Aorta (tissue), 5 donors: ENCODE data around the gene COMTD1. TPM values are rescaled to one million over a fixed set of nuclear protein-coding genes. Genes with fewer than 3 reads are reported as not detected.
"Not testable (repeated sequence)": the region's sequence is repeated elsewhere in the genome, so short reads cannot be mapped to it uniquely, and the experiment has no call there.

Source experiments
- ATAC-seq: fragments of 200-7000 bp; cut with Tn5 transposase; one replicate; pipeline ENCODE4 v1.9.1; 2022; ENCODE audit warnings: moderate library complexity; ENCODE audit not compliant: low FRiP score
- DNase-seq, 2 donors: peaks; one replicate each; pipeline ENCODE4 v3.0.0-alpha.2; 2020
- H3K27ac ChIP-seq, 2 donors: one replicate each; pipeline ENCODE4 v1.5.1; 2013; ENCODE audit warnings: low read length in 2 of 2, mild to moderate bottlenecking in 2 of 2, moderate library complexity in 2 of 2, control low read depth in 1 of 2, inconsistent platforms in 1 of 2, low read depth in 1 of 2
- H3K27me3 ChIP-seq, 2 donors: one replicate each; pipeline ENCODE4 v1.6.1; 2013; ENCODE audit warnings: control low read depth in 1 of 2, low read length in 1 of 2, mild to moderate bottlenecking in 1 of 2, moderate library complexity in 1 of 2; ENCODE audit not compliant: insufficient read depth in 2 of 2, control insufficient read depth in 1 of 2
- H3K36me3 ChIP-seq, 2 donors: one replicate each; pipeline ENCODE4 v1.6.1; 2013; ENCODE audit warnings: control low read depth in 1 of 2, low read length in 1 of 2, mild to moderate bottlenecking in 1 of 2; ENCODE audit not compliant: insufficient read depth in 2 of 2, control insufficient read depth in 1 of 2
- H3K4me1 ChIP-seq, 2 donors: one replicate each; pipeline ENCODE4 v1.6.1; 2013; ENCODE audit warnings: low read length in 2 of 2, control low read depth in 1 of 2, mild to moderate bottlenecking in 1 of 2, moderate library complexity in 1 of 2; ENCODE audit not compliant: insufficient read depth in 2 of 2, control insufficient read depth in 1 of 2
- H3K4me3 ChIP-seq, 2 donors: one replicate each; pipeline ENCODE4 v1.5.1; 2013; ENCODE audit warnings: low read length in 2 of 2, control low read depth in 1 of 2, mild to moderate bottlenecking in 1 of 2
- H3K9me3 ChIP-seq: one replicate; pipeline ENCODE4 v1.6.1; 2013; ENCODE audit warnings: mild to moderate bottlenecking, low read length; ENCODE audit not compliant: control insufficient read depth
- WGBS, 2 donors: extraction: QIAGEN DNeasy Blood & Tissue Kit; methylation state at CpG; one replicate each; pipeline ENCODE4 v1.1.7; 2013; 5-methylcytosine and 5-hydroxymethylcytosine counted together
- intact Hi-C, 2 donors: fragments of 100-400 bp; cut with DNase I; formaldehyde crosslinking; loops; one replicate each; pipeline versions ENCODE4 v1.14.2 to v1.15.0; 2022
- polyA plus RNA-seq, 2 donors: library from polyadenylated mRNA; stranded (reverse); fragments of 200-250 nt; gene quantifications; one replicate each; pipeline ENCODE4 v1.2.3, GENCODE V29; 2013
- total RNA-seq, 2 donors: library from RNA; stranded (reverse); fragmentation: NEBNext Ultra II Directional; extraction: Animal tissue kit (Norgen Biotek cat#: 25700); gene quantifications; one replicate each; pipeline ENCODE4 v1.2.1, GENCODE V29; 2021
- donor health status: healthy with polysubstance abuse.
- donor health status: Bipolar disorder and iron deficiency.
- donor health status: DM: no; HTN: no; CAD: no.
- donor health status: DM: no; HTN: no; CAD: no.
- donor health status: DM: yes; HTN: yes; CAD: no.

The COMTD1 gene
- total and polyA plus RNA-seq, 4 donors, result 12.9 to 60.8 (median 22.7) TPM

DNA sequence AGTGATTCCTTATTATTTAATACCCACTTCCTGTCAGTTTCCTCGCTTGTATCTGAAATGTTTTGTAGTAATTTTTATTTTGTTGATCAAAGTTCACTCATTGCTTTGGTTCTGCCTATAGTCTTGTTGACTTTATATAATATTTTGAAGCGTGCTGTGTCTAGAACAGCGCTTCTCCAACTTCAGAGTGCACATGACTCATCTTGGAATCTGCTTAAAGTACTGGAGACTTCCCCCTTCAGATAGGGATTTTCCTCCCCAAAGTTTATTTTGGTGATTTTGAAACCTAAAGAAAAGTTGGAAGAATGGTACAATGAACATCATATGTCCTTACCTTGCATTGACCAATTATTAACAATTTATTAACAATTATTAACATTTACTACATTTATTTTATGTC lies 5.8 kb downstream of the COMTD1 start:
- H3K27ac ChIP-seq, result no peak overlapping the region
- WGBS, 2 donors, result 73 to 75% methylated on average over 3 of the region's 3 CpGs
- H3K27me3 ChIP-seq, result no peaks in the 10 kb centered on the region
- peaks cover 0 to 11% of the 10 kb centered on the region in 2 donors for H3K4me1 ChIP-seq
- no peaks in the 10 kb centered on the region for H3K36me3 ChIP-seq
- intact Hi-C loops, result loop anchor here (2.0 to 5.0 kb wide), 3 partner anchors 43 to 118 kb away; partner anchors contain the start of gene SAMD8 (in 1 of the 2)
- ATAC-seq, result no peak
- H3K4me3 ChIP-seq, result no peak overlapping the region
- H3K9me3 ChIP-seq, result no peaks in the 10 kb centered on the region
- no peak for DNase-seq

DNA sequence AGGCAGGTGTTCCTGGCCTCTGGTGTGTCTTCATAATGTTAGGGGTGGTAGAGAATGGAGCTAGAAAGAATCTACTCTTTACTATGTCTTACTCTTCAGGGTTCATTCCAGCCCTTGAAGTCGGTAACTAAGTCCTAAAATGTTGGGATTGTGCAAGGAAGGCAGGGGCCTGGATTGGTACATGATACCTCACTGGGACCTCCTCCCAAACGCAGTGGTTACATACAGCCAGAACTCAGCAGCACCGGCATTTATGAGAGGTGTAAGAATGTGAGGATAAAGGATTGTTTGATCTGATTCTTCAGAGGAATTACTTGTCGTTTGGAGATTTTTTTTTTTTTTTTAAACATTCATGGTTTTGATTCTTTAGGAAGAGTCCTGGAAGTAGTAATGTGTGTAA lies 6.9 kb downstream of the COMTD1 start:
- no peaks in the 10 kb centered on the region for H3K9me3 ChIP-seq
- H3K4me1 ChIP-seq, result peaks cover 0 to 11% of the 10 kb centered on the region in 2 donors
- no peaks in the 10 kb centered on the region for H3K36me3 ChIP-seq
- 38 to 50% methylated on average over 4 of the region's 4 CpGs for WGBS, 2 donors
- no peak for ATAC-seq
- intact Hi-C loops, result no loop called here
- H3K27me3 ChIP-seq, result no peaks in the 10 kb centered on the region
- peak overlapping the region in 1 of 2 donors; percentile 3 for H3K27ac ChIP-seq
- no peak for DNase-seq
- H3K4me3 ChIP-seq, result no peak overlapping the region

- Histone ChIP-seq H3K36me3 (no peaks in the 10 kb centered on the region), H3K27me3 (no peaks in the 10 kb centered on the region), H3K9me3 (no peaks in the 10 kb centered on the region), H3K27ac (peak overlapping the region in 1 of 2 donors; percentile 12), H3K4me3 (no peak overlapping the region), H3K4me1 (peaks cover 0 to 11% of the 10 kb centered on the region in 2 donors)
- 86 to 88% methylated on average over 3 of the region's 3 CpGs for WGBS, 2 donors
- no peak for ATAC-seq
- intact Hi-C loops, result no loop called here
- DNase-seq, result no peak
Observed at GRCh38 chr10:75228278-75228677, 7.5 kb downstream of the COMTD1 start.

- no peaks in the 10 kb centered on the region for H3K9me3 ChIP-seq
- H3K27ac ChIP-seq, result peak overlapping the region; percentile 55 to 84
- H3K27me3 ChIP-seq, result no peaks in the 10 kb centered on the region
- H3K4me1 ChIP-seq, result peaks cover 0 to 11% of the 10 kb centered on the region in 2 donors
- ATAC-seq (no peak), DNase-seq (no peak)
- intact Hi-C loops, result no loop called here
- H3K36me3 ChIP-seq, result peaks cover 0 to 3% of the 10 kb centered on the region in 2 donors
- WGBS, 2 donors, result 59 to 62% methylated on average over 5 of the region's 5 CpGs
- no peak overlapping the region for H3K4me3 ChIP-seq
Observed at GRCh38 chr10:75226656-75227055, 9.1 kb downstream of the COMTD1 start.

- DNase-seq, result no peak
- intact Hi-C loops, result no loop called here
- 2 to 8% methylated on average over 2 of the region's 2 CpGs for WGBS, 2 donors
- H3K4me1 ChIP-seq, result peaks cover 0 to 11% of the 10 kb centered on the region in 2 donors
- ATAC-seq, result no peak
- peaks cover 0 to 3% of the 10 kb centered on the region in 2 donors for H3K36me3 ChIP-seq
- H3K27ac ChIP-seq, result peak overlapping the region; percentile 64 to 91
- H3K27me3 ChIP-seq, result no peaks in the 10 kb centered on the region
- H3K4me3 ChIP-seq, result no peak overlapping the region
- no peaks in the 10 kb centered on the region for H3K9me3 ChIP-seq
Observed at GRCh38 chr10:75226095-75226494, 9.7 kb downstream of the COMTD1 start.

GRCh38 chr10:75223507-75223906 lies 12.2 kb downstream of the COMTD1 start:
- WGBS, 2 donors, result 50 to 62% methylated on average over 2 of the region's 2 CpGs
- peak overlapping the region in 1 of 2 donors; percentile 84 for H3K27ac ChIP-seq
- no peaks in the 10 kb centered on the region for H3K27me3 ChIP-seq
- intact Hi-C loops, result no loop called here
- no peak for DNase-seq
- no peak overlapping the region for H3K4me3 ChIP-seq
- H3K4me1 ChIP-seq, result peaks cover 0 to 11% of the 10 kb centered on the region in 2 donors
- no peak for ATAC-seq
- H3K9me3 ChIP-seq, result no peaks in the 10 kb centered on the region
- H3K36me3 ChIP-seq, result peaks cover 4% of the 10 kb centered on the region in 2 donors

DNA sequence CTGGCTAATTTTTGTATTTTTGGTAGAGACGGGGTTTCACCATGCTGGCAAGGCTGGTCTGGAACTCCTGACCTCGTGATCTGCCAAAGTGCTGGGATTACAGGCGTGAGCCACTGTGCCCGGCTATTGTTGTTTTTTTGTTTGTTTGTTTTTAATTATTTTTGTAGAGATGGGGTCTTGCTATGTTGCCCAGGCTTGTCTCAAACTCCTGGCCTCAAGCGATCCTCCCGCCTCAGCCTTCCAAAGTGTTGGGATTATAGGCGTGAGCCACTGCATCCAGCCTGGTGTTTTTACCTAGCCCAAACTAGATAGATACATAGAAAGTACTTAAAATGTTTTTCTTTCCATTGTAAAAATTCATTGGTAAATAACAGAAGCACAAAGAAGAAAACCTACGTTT lies 14.3 kb downstream of the COMTD1 start:
- H3K27ac ChIP-seq, intact Hi-C loops, H3K27me3 ChIP-seq, H3K4me3 ChIP-seq, H3K36me3 ChIP-seq, ATAC-seq, H3K9me3 ChIP-seq, H3K4me1 ChIP-seq: not testable (repeated sequence)
- WGBS, 2 donors, result 86 to 88% methylated on average over 8 of the region's 8 CpGs
- peak in 1 of 2 donors; percentile 46 for DNase-seq

- ATAC-seq, result no peak
- no peak overlapping the region for H3K4me3 ChIP-seq
- no peak for DNase-seq
- no peaks in the 10 kb centered on the region for H3K9me3 ChIP-seq
- H3K36me3 ChIP-seq, result peaks cover 4 to 7% of the 10 kb centered on the region in 2 donors
- WGBS, 2 donors, result 55 to 61% methylated on average over 4 of the region's 4 CpGs
- no peak overlapping the region for H3K27ac ChIP-seq
- intact Hi-C loops, result no loop called here
- H3K4me1 ChIP-seq, result peaks cover 0 to 4% of the 10 kb centered on the region in 2 donors
- H3K27me3 ChIP-seq, result no peaks in the 10 kb centered on the region
Observed at GRCh38 chr10:75220274-75220673, 15.5 kb downstream of the COMTD1 start.

DNA sequence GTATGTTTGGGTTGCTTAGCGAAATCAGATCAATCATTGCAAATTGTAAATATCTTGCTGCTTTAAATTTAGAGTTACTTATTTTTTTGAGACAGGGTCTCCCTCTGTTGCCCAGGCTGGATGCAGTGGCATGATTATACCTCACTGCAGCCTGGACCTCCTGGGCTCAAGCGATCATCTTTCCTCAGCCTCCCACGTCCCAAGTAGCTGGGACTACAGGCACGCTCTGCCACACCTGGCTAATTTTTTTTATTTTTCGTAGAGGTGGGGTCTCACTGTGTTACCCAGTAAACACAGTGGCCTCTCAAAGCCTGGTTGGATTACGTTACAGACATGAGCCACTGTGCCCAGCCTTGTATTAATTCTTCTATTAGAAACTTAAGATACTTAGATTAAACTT lies 23.4 kb downstream of the COMTD1 start:
- H3K36me3 ChIP-seq, result peaks cover 0 to 2% of the 10 kb centered on the region in 2 donors
- 67 to 75% methylated on average over 6 of the region's 6 CpGs for WGBS, 2 donors
- H3K4me3 ChIP-seq, result no peak overlapping the region
- no peaks in the 10 kb centered on the region for H3K9me3 ChIP-seq
- intact Hi-C loops, result no loop called here
- no peak overlapping the region for H3K27ac ChIP-seq
- H3K4me1 ChIP-seq, result peaks cover 2 to 4% of the 10 kb centered on the region in 2 donors
- H3K27me3 ChIP-seq, result no peaks in the 10 kb centered on the region
- DNase-seq (peak in 1 of 2 donors; percentile 35), ATAC-seq (no peak)
